HEK293T (cell line): ENCODE data around the gene MDH1B.

Experiments used
- BHLHE40 ChIP-seq: fragments of 450-650 bp; IDR thresholded peaks from 2 replicates; pipeline ENCODE4 v1.6.1; 2016; ENCODE audit warnings: mild to moderate bottlenecking, moderate library complexity, borderline replicate concordance
- CTBP1 ChIP-seq: fragments of 450-650 bp; IDR thresholded peaks from 2 replicates; pipeline ENCODE4 v1.6.1; 2016; ENCODE audit warnings: borderline replicate concordance
- ELF4 ChIP-seq: fragments of 450-650 bp; IDR thresholded peaks from 2 replicates; pipeline ENCODE4 v1.6.1; 2017; ENCODE audit warnings: antibody characterized with exemption
- FOXA1 ChIP-seq: fragments of 450-650 bp; IDR thresholded peaks from 2 replicates; pipeline ENCODE4 v1.6.1; 2016; ENCODE audit warnings: mild to moderate bottlenecking
- FOXK2 ChIP-seq: fragments of 450-650 bp; IDR thresholded peaks from 2 replicates; pipeline ENCODE4 v1.6.1; 2016; ENCODE audit warnings: mild to moderate bottlenecking
- FOXM1 ChIP-seq: fragments of 450-650 bp; IDR thresholded peaks from 2 replicates; pipeline ENCODE4 v1.6.1; 2017; ENCODE audit warnings: mild to moderate bottlenecking, borderline replicate concordance
- HDGF ChIP-seq: fragments of 450-650 bp; IDR thresholded peaks from 2 replicates; pipeline ENCODE4 v1.6.1; 2017; ENCODE audit warnings: antibody characterized with exemption, borderline replicate concordance
- NFRKB ChIP-seq: fragments of 450-650 bp; IDR thresholded peaks from 2 replicates; pipeline ENCODE4 v1.6.1; 2016; ENCODE audit warnings: mild to moderate bottlenecking, moderate library complexity
- SP1 ChIP-seq: fragments of 450-650 bp; IDR thresholded peaks from 2 replicates; pipeline ENCODE4 v1.6.1; 2017
- SUZ12 ChIP-seq: fragments of 450-650 bp; IDR thresholded peaks from 2 replicates; pipeline ENCODE4 v1.6.1; 2016; ENCODE audit warnings: mild to moderate bottlenecking
- TARDBP ChIP-seq: fragments of 450-650 bp; IDR thresholded peaks from 2 replicates; pipeline ENCODE4 v1.6.1; 2016
- ZNF384 ChIP-seq: fragments of 450-650 bp; IDR thresholded peaks from 2 replicates; pipeline ENCODE4 v1.6.1; 2016

- TF ChIP-seq FOXK2 (no peak), FOXA1 (no peak), ZNF384 (peak; percentile 31; the same call in 1 of the 2 replicates), CTBP1 (no peak), ELF4 (no peak), SUZ12 (no peak), SP1 (no peak), FOXM1 (no peak), BHLHE40 (no peak), NFRKB (no peak), TARDBP (no peak), HDGF (no peak)
Observed at GRCh38 chr2:206766057-206766930, 1.2 kb upstream of the MDH1B start.
